CD1c-positive myeloid dendritic cell (primary cell): Measurements from ENCODE around the gene GNL2.
"Not testable (repeated sequence)": the region's sequence is repeated elsewhere in the genome, so short reads cannot be mapped to it uniquely, and the experiment has no call there.

Source experiments
- DNase-seq: peaks from one replicate; pipeline ENCODE4 v3.0.0-alpha.2; 2016; ENCODE audit errors: extremely low spot score

GNL2 gene

DNA sequence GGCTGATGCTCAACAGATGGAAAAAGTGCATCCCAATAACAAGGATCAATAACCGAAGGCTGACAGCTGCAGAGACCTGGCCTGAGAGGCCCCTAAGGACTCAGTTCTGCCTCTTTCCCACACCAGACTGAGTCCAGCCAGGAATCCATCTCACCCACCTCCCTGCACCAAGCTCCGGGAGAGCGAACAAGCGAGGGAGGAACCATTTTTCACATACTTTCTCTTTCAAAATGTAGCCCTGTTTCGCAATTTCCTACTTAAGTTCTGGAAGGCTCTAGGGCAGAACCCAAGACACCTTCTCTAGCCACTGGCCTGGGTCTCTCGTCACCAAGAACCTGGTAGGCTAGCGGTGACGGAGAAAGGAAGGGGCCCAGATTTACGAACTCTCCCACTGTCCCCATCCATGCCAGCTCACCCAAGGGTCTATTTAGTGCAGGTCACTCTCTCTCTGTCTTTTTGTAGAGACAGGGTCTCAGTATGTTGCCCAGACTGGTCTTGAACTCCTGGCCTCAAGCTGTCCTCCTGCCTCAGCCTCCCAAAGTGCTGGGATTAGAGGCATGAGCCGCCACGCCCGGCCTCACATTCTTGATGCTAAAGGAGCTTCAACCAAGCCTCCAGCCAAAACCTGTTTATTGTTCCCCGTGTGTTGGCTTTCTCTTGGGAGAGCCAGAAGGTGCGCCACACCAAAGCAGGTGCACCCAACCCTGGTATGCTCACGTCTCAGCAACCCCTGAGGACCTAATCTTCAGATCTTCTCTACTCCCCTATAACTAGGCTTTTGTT is 10.9 kb upstream of the GNL2 start:
- DNase-seq, result peak; percentile 16

DNA sequence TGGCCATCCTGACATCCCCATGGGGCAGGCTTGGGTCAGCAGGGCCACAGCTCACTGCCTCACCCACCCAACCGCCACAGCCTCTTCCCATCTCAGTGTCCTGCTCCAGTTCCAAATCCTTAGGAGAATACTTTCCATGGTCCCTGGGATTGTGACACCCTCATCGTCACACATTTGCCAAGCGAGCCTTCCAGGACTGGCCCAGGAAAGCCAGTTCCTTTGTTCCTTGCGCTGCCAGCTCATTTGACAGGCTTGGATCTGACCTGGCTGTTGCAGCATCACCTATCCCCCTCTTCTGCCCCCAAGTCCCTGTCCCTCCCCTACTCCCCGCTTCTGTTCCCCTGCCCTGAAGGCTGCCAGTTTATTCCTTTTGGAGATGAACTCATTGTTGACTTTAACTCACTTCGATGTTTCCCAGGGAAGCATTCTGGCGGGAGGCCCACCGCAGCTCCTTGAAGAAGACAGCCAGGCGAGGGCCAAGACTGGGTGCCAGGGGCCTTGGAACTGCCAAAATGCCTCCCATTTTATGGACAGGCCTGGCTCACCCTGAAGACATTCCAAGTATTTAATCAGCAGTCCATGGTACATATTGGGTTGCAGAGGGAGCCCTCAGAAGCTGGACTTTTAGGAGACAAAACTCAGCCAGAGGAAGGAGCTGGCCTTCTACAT is 10.2 kb upstream of the GNL2 start:
- no peak for DNase-seq

DNA sequence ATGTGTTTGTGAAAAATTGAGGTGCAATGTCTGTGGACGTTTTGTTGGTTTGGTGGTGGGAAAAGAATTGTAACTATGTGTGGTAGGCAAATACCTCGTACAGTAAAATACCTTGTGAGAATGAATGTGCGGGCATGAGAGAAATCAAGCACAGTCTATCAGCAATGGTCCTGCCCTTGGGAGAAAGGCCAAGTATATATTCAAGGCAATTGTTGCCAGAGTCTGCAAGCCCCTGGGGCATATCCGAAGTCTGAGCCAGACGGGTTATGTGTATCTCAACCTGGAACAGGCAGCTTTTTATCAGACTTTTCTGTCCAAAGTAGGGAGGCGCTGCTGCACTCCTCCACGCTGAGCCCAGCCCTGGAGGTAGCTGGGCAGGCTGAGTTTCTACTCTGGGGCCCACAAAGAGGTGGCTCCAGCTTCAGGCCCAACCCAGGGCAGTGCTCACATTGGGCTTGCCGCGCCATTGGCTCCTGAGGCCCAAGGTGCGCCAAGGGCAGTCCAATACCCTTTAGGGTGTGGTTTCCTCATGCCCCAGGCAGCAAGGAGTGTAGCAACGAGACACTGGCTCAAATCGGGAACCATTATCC is 9.4 kb upstream of the GNL2 start:
- no peak for DNase-seq

DNA sequence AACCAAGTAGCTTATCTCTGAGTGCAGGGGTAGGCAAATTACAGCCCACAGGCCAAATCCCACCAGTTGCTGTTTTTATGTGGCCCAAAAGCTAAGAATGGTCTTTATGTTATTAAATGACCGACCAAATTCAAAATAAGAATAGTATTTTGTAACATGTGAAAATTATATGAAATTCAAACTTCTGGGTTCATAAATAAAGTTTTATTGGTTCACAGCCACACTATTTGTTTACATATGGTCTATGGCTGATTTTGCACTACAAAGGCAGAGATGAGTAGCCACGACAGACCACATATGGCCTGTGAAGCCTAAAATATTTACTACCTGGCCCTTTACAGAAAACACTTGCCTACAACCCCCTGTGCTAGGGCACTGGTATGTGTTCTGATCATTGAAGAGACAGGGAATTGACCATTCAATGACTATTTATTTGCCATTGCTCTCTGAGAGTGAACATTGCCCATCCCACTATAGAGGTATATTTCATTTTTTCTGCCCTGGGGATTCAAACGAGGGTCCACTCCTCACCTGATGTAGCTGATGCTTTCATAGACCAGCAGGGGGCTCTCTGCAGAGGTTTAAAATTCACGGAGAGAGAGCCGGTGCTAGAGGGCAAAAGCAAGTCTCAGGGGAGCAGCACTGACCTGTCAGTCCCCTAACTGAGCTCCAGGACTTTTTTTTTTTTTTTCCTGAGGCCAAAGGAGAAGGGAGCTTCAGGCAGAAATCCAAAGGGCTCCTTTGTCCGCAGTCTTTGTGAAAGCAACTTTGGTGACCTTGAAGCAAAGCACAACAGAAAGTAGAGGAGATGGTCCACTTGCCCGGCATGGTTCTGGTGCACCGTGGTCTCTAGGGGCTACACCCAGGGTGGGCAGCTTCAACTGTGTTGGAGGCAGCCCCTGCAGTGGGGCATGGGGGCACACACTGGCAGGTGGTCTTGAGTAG is 7.3 kb upstream of the GNL2 start:
- DNase-seq, result peak; percentile 58

DNA sequence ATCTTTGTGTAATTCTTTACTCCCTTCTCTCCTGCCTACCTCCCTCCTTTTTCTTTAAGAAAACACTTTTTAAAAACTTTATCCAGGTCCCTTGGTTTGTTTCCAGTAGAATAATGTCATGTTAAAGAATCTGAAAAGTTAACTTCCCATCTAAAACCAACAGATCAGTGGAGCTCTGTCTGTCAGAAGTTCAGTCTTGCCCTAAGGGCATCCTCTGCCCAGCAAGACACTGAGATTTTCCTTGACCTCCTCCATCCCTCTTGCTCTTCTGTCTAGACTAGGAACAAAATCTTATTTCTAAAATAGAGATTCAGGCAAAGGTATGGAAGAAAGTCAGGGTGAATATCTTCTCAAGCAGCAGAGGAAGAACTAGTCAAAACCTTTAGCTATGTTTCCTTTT is 5.7 kb upstream of the GNL2 start:
- no peak for DNase-seq

DNA sequence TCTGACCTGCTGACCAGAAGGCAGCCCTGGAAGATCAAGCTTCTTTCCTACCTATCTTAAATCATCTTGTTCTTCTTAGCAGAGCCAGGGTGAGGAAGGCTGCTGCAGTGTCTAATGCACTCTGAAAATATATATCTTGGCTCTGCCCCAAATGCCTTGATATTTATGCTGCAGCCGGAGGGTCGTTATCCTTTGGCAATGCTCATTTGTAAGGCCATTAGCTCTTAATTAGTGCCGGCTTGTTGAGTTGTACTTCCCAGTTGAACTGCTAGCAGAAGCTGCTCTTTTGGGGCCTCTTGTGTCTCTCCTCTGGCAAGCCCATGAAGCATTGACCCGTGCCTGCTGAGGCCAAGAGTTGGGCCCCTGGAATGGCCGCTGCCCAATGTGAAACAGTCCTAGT is 4.2 kb upstream of the GNL2 start:
- no peak for DNase-seq

DNA sequence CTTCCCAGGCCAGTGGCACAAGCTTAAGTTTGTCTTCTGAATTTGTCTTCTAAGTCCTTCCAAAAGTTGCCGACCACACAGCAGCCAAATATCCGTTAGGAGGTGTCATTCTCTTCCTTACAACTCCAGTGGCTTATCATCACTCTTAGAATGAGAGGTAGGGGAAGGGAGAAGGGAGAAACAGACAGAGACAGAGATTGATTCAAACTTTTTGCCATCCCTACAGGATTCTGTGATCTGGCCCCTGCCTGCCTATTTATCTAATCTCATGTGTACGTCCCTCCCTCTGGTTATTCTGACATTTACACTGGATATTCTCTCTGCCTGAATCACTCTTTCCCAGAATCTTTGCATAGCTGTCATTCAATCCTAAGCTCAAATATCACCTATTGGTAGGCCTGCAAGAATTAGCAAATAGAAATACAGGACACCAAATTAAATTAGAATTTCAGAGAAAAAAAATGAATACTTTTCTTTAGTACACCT is 488 bp upstream of the GNL2 start:
- no peak for DNase-seq

DNA sequence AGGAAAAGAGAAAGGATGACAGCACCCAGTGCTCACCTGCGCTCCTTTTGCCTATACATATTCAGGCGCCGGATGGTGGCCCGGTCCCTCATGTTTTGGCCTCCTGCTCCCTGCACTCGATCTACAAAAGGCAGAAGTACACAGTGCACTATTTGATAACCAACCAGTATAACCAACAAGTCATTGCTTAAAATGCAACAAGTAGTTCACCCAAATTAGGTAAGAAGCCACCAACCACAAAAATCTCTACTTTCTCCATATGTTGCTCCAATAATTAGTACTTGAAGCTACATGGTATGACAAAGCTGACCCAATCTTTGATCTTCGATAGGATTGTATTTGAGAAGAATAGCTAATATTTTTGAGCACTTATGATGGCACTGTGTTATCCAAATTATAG is 2.0 kb downstream of the GNL2 start:
- DNase-seq, result no peak

DNA sequence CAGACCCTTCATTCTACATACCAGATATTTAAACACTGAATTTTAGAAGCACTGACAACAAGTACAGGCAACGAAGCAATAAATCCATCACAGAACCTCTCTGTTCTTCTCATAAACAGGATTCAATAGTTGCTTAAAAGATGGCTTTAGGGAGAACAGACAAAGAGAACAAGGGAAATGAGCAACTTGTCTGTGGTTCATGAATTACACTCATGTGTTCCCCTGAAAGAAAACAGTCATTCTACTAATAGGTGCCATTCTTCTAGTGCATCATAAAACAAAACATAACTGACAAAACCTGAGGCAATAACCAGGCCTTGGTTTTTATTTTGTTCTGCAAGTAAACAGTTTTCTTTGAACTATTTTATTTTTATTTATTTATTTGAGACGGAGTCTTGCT is 6.8 kb downstream of the GNL2 start:
- DNase-seq, result no peak

DNA sequence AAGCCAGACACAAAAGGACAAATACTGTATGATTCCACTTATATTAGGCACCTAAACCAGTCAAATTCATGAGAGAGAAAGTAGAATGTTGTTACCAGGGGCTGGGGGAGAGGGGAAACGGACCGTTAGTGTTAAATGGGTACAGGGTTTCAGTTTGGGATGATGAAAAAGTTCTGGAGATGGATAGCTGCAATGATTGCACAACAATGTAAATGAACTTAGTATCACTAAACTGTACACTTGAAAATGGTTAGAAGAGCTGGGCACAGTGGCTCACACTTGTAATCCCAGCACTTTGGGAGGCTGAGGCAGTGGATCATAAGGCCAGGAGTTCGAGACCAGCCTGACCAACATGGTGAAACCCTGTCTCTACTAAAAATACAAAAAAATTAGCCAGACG is 11.2 kb downstream of the GNL2 start:
- DNase-seq, result not testable (repeated sequence)

DNA sequence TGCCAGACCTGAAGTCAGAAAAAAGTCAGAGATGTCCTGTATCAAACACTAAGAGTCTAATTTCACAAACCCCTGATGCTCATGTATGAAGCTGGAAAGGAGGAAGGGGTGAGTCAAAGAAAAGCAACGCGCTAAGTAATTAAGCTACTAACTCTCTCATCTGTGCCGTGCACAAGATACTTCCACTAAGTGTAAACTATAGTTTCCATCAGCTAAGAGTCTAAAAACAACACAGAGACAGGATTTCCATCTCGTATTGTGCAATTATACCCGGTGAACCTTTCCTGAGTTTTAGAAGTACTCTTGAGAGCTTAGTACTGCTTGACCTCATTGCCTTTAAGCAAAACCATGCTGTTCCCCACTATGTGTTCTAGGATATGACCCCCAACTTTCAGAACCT is 20.0 kb downstream of the GNL2 start:
- no peak for DNase-seq

DNA sequence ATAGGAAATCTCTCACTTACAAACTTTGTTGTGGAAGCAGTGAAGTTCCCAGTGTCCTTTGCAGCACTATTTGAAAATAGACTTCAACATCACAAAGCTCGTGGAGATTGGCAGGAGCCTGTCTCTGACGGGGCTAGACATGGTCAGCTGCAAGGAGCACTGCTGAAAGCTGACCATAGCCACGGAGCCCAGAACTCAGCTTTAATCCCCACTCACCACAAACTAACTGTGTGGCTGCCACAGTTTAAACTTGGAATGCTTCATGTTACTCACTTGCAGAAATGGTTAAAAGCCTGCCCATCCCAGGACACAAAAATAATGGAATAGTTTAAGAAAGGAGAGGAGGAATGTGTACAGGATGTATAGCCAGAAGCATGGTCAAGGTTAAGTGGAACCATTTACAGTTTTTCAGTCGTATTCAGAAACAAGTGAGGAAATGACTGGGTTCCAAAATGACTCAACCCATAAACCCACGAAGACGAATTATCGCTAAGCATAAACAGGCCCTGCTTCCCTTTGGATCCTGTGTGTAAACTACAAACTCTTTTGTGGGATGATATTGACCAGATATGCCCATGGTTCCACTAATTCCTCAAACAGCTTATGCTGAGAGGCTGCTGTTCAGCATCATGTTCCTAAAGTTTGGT is 20.8 kb downstream of the GNL2 start:
- no peak for DNase-seq

DNA sequence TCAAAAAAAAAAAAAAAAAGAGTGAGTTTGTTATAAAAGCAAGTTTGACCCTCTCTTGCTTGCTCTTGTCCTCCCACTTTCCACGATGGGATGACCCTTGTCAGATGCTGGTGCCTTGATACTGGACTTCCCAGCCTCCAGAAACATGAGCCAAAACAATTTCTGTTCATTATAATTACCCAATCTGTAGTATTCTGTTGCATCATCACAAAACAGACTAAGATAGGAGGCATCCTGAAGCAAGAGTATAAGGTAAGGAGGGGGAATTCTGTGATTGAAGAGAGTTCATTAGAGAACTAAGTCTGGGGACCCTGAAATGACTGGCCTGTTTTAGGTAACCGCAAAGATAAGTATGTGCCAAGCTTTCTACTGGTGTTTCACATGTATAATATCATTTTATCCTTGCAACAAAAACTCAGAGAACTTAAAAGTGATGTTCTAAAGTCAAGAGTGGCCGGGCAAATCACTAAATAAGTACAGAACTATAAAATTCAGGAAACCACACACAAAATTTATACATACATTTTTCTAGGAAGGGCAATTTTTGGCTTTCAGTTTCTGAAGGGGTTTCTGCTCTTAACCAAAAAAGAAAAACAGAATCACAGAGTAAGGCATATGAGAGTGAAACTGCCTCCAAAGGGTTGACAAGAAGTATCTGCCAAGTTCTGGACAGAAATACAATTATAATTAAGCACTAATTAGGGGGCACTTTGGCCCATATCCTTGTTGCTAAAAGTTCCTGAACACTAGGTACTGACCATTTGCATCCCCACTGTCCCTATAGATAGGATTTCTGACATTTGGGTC is 25.0 kb downstream of the GNL2 start:
- no peak for DNase-seq

DNA sequence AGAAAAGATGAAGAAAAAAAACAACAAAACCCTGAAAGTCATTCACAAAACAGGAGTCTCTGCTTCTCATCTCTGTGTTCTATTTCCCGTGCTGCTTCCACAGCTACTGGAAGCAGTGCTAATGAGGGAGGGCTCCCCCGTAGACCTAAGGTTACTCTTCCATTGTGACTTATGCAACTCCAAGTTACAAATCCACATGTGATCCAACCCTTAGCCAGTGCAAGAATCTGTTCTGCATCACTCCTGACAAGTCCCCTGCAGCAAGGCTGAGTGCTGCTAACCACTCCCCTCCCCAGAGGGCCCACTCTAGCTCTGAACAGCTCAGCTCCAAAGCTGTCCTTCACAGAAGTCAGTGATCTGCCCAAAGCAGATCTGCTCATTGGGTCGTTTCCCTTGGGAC is 28.7 kb downstream of the GNL2 start:
- no peak for DNase-seq

DNA sequence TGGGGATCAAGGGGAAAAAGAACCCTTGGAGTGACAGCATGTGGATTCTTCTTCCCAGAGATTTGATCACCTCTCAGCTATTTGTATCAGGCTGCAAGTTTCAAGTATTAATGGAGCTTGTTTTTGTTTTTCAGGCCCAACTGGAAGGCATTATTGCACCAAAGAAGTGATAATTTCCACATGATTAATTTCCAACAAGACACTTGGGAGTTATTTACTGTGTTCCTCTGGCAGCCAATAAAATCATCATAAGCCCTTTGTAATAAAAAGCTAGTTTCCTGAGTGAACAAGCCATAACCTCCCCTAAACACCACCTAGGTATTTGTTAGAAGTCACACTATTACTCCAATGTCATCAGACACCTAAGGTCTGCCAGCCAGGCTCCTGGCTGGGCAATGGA is 30.8 kb downstream of the GNL2 start:
- DNase-seq, result no peak

DNA sequence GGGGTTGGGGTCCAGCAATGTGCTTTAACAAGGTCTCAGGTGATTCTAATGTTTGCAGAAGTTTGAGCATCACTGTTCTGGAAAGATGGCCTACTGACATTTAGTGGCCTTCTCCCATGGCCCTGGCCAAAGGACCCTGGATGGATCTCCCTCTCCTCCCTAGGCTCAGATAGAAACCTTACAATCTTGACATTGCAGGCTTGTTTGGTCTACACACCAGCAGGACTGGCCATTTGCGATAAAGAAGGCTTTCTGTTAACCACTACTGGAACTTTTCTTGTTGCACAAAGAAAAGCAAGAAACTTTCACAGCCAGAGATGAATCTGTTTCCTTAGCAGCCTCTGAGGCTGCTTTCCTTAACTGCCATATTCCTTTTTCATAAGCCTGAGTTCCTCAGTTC is 32.8 kb downstream of the GNL2 start:
- DNase-seq, result no peak

DNA sequence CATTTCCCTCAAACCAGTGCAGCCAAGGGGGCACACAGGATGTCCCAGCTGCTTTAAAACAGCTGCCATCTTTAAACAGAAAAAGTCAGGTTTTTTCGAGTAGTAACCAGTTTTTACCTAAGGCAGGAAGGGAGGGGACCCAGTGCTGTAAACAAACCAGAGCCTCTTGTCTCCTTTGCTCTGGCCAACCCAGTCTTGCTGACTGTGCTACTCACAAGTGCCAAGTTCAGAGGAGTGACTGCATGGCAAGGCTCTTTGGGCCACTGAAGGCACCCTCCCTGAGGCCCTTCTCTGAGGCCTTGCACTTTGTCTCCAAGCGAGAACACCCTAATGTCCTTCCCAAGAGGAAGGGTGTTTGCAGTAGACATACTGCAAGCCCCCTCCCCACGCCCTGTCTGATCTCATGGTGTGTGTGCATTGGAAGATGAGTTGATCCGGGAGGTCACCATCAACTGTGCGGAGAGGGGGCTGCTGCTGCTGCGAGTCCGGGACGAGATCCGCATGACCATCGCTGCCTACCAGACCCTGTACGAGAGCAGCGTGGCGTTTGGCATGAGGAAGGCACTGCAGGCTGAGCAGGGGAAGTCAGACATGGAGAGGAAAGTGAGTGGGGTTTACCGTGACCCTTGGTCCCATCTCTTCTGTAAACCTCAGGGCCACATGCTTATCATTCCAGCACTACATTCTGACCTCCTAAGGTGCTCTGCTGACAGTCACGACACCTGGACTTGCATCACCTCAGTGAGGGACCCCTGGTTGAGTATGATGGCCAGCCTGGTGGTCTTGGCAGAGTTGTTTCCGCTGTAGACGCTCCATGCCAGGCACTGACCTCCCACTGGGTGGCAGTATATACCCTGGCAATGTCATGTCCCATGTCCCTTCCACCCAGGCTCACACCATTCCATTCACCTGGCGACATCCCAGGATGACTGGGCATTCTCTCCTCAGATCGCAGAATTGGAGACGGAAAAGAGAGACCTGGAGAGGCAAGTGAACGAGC is 34.3 kb downstream of the GNL2 start:
- DNase-seq, result no peak

DNA sequence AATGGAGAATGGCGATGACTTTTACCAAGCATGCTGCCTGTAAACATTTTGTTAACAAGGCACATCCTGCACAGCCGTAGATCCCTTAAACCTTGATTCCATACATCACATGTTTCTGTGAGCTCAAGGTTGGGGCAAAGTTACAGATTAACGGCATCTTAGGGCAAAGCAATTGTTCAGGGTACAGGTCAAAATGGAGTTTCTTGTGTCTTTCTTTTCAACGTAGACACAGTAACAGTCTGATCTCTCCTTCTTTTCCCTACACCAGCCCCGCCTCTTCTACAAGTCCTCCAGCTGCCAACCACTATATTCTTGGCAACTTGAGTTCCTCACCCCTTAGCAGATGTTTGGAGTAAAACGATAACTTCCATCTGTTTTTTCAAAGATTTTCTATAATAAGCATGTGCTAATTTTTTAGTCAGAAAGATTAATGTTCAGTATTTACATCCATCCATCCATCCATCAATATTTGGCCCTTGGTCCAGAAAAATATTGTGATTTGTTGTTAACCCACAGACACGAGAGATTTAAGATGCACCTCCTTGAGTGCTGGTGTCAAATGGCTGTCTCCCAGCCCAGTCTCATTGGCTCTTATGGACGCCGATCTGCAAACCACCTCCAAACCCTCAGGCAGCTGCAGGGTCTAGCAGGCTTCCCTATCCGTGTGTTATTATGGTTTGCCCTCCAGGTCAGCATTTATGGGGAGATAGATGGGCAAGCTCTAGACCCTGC is 35.2 kb downstream of the GNL2 start:
- DNase-seq, result no peak

DNA sequence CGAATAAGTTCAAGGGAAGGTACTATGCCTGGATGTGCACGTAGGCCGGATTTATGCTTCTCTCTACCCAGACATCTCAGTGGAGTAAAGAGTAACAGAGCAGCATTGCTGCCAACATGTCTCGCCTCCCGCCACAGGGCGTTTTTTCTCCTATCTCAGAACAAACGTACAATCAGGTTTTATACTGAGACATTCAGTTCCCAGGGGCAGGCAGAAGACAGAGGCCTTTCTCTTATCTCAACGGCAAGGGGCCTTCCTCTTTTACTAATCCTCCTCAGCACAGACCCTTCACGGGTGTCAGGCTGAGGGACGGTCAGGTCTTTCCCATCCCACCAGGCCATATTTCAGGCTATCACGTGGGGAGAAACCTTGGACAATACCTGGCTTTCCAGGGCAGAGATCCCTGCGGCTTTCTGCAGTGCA is 35.8 kb downstream of the GNL2 start:
- not testable (repeated sequence) for DNase-seq
